H1 (cell line): ENCODE results near the gene TRAPPC6A. TPM values are rescaled to one million over a fixed set of nuclear protein-coding genes. Genes with fewer than 3 reads are reported as not detected.
A peak's percentile ranks its signal among the peaks of the same experiment; 100 is the strongest.

Experiments
- E2F6 ChIP-seq: IDR thresholded peaks from 2 replicates; pipeline ENCODE4 v1.6.1; 2012; ENCODE audit warnings: inconsistent platforms
- HDAC2 ChIP-seq, 2 experiments: fragments of 300-600 bp in 1 of 2; sonication (generic) in 1 of 2; IDR thresholded peaks; 2 replicates each; pipeline ENCODE4 v1.6.1; 2011 to 2012; ENCODE audit warnings: low read depth in 2 of 2, low read length in 2 of 2, mild to moderate bottlenecking in 2 of 2, moderate library complexity in 2 of 2, borderline replicate concordance in 1 of 2, inconsistent platforms in 1 of 2
- KDM4A ChIP-seq: IDR thresholded peaks from one replicate; pipeline ENCODE4 v1.7.1; 2012; ENCODE audit warnings: low read depth, mild to moderate bottlenecking, moderate library complexity, low read length, inconsistent platforms; ENCODE audit not compliant: severe bottlenecking
- RAD21 ChIP-seq, 2 experiments: IDR thresholded peaks in 1 of 2; conservative IDR thresholded peaks in 1 of 2; 2 replicates each; pipeline ENCODE4 v1.6.1; 2011; ENCODE audit warnings: low read depth in 2 of 2, low read length in 2 of 2, improper control_type of control experiment in 1 of 2, inconsistent platforms in 1 of 2, mild to moderate bottlenecking in 1 of 2, moderate library complexity in 1 of 2
- ZNF274 ChIP-seq: IDR thresholded peaks from 2 replicates; pipeline ENCODE4 v1.7.0; 2012; ENCODE audit warnings: low read length, borderline replicate concordance; ENCODE audit errors: extremely low read depth
- polyA plus RNA-seq, 7 experiments: library from polyadenylated mRNA; depleted of rRNA in 3 of 7; stranded (reverse) in 5 of 7; unstranded in 2 of 7; fragments of >200 nt in 5 of 7; fragments of 200-250 nt in 2 of 7; gene quantifications; 1 replicate in 5 of 7; 2 replicates in 1 of 7; 4 replicates in 1 of 7; pipeline versions ENCODE4 v1.2.1 to v1.2.3, GENCODE V29; 2011 to 2013; ENCODE audit warnings: missing spikeins in 2 of 7, mixed read lengths in 2 of 7
- total RNA-seq: library from RNA; stranded (reverse); fragmentation: NEBNext Ultra II Directional; extraction: Animal tissue kit (Norgen Biotek cat#: 25700); gene quantifications from 2 replicates; pipeline ENCODE4 v1.2.1, GENCODE V29; 2021

TRAPPC6A gene
- total and polyA plus RNA-seq, 2 of the 8 experiments (the other 6 are each of a cell fraction or from before 2014, with no cell fraction given) = 31.8 to 130 TPM

- 0 out of 4 replicates have a peak, but pooled peaks have one; percentile 13 to 45 for TF ChIP-seq HDAC2 (IDR thresholded peaks at IDR 0.05; ENCODE audit: borderline replicate concordance in 1 of 2, low read depth in 2 of 2, low read length in 2 of 2)
- no peak for TF ChIP-seq RAD21 (IDR thresholded peaks at IDR 0.05 in 1 of 2, conservative IDR thresholded peaks at IDR 0.05 in 1 of 2; ENCODE audit: low read depth in 2 of 2, low read length in 2 of 2)
- peak; percentile 51 for TF ChIP-seq KDM4A
- no peak for TF ChIP-seq ZNF274
- TF ChIP-seq E2F6 = peak; percentile 77
Observed at GRCh38 chr19:45153339-45154063, 24.5 kb downstream of the TRAPPC6A start (continued).
